Lower leg skin (tissue), 3 donors: ENCODE data around the gene LY6G6D.

Source experiments
- CTCF ChIP-seq, 3 donors: fragments of 450-650 bp; IDR thresholded peaks; one replicate each; pipeline ENCODE4 v1.5.1; 2016; ENCODE audit warnings: antibody characterized with exemption in 3 of 3, mild to moderate bottlenecking in 3 of 3, moderate library complexity in 2 of 3
- POLR2A ChIP-seq, 2 donors: fragments of 450-650 bp; IDR thresholded peaks; one replicate each; pipeline ENCODE4 v1.6.1; 2016 to 2017; ENCODE audit warnings: antibody characterized with exemption in 2 of 2, mild to moderate bottlenecking in 1 of 2, moderate library complexity in 1 of 2

- TF ChIP-seq CTCF (IDR thresholded peaks at IDR 0.05) (no peak), POLR2A (IDR thresholded peaks at IDR 0.05) (no peak)
Observed at GRCh38 chr6:31690231-31691077, 24.7 kb upstream of the LY6G6D start.
